ENCODE measurements around the gene NCKAP5.

NCKAP5 gene

DNA sequence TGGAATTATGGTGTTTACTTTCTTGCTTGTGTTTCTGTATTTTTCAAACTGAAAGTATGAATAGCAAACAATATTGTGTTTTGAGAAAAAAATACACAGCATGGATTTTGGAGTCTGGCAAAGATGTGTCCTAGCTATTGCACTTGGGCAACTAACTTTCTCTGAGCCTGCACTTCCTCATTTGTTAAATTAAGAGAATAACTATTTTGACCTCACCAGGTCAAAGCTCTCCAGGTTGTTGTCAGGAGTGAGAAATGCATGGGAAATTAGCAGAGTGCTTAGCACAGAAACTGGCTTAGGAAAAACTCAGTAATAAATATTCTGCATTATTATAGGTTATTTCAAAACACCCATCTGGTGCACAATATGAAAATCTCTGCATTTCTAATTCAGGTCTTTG is 926.4 kb downstream of the NCKAP5 start:
- Histone ChIP-seq H3K27ac (no peak overlapping the region), H3K4me3 (ENCODE audit: low read depth, low read length) (no peak overlapping the region), H3K36me3 (replicated peaks) (peaks cover 3% of the 10 kb centered on the region), H3K27me3 (replicated peaks) (no peaks in the 10 kb centered on the region)
- in situ Hi-C loops (cut with HindIII; ENCODE audit: low pct_ligation_motif_present, low sequenced_read_pairs) = no loop called here
- TF ChIP-seq, protein P1, sequence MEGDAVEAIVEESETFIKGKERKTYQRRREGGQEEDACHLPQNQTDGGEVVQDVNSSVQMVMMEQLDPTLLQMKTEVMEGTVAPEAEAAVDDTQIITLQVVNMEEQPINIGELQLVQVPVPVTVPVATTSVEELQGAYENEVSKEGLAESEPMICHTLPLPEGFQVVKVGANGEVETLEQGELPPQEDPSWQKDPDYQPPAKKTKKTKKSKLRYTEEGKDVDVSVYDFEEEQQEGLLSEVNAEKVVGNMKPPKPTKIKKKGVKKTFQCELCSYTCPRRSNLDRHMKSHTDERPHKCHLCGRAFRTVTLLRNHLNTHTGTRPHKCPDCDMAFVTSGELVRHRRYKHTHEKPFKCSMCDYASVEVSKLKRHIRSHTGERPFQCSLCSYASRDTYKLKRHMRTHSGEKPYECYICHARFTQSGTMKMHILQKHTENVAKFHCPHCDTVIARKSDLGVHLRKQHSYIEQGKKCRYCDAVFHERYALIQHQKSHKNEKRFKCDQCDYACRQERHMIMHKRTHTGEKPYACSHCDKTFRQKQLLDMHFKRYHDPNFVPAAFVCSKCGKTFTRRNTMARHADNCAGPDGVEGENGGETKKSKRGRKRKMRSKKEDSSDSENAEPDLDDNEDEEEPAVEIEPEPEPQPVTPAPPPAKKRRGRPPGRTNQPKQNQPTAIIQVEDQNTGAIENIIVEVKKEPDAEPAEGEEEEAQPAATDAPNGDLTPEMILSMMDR (IDR thresholded peaks at IDR 0.05; ENCODE audit: low read depth, low read length, missing control alignments) = no peak
- no peak for DNase-seq

DNA sequence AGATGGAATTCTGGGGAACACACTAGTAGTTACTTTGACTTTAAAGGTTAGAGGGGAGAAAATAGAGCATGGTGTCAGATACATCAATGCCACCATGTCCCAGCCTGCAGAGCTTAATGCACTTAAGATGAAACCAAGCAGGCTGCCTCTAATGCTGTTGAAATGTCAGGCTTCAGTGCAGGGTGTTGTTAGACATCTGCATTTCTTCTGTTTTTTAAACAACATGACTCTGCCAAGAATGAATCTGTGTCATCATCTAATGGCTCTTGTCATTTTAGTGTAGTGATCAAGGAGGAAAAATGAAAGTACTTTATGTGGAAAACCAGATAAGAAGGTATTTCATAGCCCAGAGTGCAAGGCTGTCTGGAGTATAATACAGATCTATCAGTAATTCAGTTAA is 928.1 kb downstream of the NCKAP5 start:
- H3K27ac ChIP-seq = no peak overlapping the region
- H3K4me3 ChIP-seq (ENCODE audit: low read depth, low read length) = no peak overlapping the region
- H3K27me3 ChIP-seq (replicated peaks) = no peaks in the 10 kb centered on the region
- H3K36me3 ChIP-seq (replicated peaks) = peaks cover 3% of the 10 kb centered on the region
- TF ChIP-seq, protein P1 (IDR thresholded peaks at IDR 0.05; ENCODE audit: low read depth, low read length, missing control alignments) = no peak
- in situ Hi-C loops (cut with HindIII; ENCODE audit: low pct_ligation_motif_present, low sequenced_read_pairs) = no loop called here
- no peak for DNase-seq

DNA sequence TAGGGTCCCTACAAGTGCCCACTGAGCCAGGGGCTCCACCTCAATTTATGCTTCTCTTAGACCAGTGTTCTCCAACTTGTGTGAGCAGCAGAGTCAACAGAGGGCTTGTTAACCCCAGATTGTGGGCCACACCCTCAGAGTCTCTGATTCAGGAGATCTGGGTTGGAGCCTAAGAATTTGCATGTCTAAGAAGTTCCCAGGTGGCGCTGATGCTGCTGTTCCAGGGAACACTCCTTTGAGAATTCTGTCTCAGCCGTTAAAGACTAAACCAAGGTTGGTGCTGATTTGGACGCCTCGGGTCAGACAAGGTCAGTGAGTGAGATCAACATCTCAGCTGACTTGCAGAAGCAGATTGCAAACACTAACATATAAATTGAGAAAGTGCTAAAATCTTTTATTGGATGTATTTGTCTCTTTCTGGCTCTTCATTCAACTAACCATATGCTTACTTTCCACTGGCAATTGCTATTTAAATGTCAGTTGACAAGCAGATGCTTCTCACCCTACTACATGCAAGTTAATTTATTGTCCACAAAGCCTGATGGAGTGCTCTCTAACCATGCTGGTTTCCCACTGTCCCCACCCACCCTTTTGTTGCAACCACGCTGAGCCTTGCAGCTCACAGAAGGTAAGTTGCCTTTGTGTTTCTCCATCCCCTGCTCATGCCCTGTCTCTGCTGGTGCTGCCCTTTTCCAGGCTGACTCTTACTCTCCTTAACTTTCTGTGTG is 929.8 kb downstream of the NCKAP5 start:
- TF ChIP-seq, protein P1 (IDR thresholded peaks at IDR 0.05; ENCODE audit: low read depth, low read length, missing control alignments) = no peak
- H3K36me3 ChIP-seq (replicated peaks) = no peaks in the 10 kb centered on the region
- no peak for DNase-seq
- H3K4me3 ChIP-seq (ENCODE audit: low read depth, low read length) = no peak overlapping the region
- in situ Hi-C loops (cut with HindIII; ENCODE audit: low pct_ligation_motif_present, low sequenced_read_pairs) = no loop called here
- H3K27me3 ChIP-seq (replicated peaks) = no peaks in the 10 kb centered on the region
- H3K27ac ChIP-seq = no peak overlapping the region

DNA sequence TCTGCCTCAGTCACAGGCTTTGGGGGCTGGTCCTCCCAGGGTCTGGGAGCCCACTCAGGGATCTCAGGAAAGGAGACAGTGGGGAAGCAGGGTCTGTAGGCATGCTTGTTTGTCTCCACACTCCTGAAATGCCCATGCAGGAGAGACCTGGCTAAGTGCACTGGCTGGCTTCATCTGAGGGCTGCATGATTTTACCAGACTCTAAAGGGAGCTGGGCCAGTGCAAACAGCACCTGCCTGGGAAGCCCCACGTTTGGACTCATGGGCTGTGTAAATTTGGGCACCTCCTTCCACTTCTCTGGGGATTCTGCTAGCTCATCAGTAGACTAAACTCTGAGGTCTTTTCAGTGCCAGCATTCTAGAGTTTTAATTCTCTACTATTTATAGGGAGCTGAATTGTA is 931.9 kb downstream of the NCKAP5 start:
- Histone ChIP-seq H3K27me3 (replicated peaks) (no peaks in the 10 kb centered on the region), H3K36me3 (replicated peaks) (no peaks in the 10 kb centered on the region), H3K27ac (no peak overlapping the region), H3K4me3 (ENCODE audit: low read depth, low read length) (no peak overlapping the region)
- in situ Hi-C loops (cut with HindIII; ENCODE audit: low pct_ligation_motif_present, low sequenced_read_pairs) = no loop called here
- no peak for DNase-seq
- TF ChIP-seq, protein P1 (IDR thresholded peaks at IDR 0.05; ENCODE audit: low read depth, low read length, missing control alignments) = no peak

DNA sequence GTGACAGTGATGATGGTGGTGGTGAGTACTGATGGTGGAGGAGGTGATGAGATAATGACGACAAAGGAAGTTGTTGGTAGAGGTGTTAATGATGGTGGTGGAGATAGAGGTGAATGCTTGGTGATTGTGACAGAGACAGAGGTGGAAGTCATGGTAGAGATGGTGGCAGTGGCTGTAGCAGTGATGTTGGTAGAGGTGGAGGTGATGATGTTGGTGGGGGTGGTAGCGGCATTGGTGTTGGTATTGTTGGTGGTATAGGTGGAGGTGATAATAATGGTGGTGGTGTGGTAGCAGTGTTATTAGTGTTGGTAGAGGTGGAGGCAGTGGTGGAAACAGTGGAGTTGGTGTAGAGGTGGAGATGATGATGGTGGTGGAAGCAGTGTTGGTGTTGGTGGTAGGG is 934.6 kb downstream of the NCKAP5 start:
- DNase-seq = no peak
- H3K4me3 ChIP-seq (ENCODE audit: low read depth, low read length) = no peak overlapping the region
- in situ Hi-C loops (cut with HindIII; ENCODE audit: low pct_ligation_motif_present, low sequenced_read_pairs) = no loop called here
- no peaks in the 10 kb centered on the region for H3K27me3 ChIP-seq (replicated peaks)
- H3K36me3 ChIP-seq (replicated peaks) = no peaks in the 10 kb centered on the region
- TF ChIP-seq, protein P1 (IDR thresholded peaks at IDR 0.05; ENCODE audit: low read depth, low read length, missing control alignments) = no peak
- no peak overlapping the region for H3K27ac ChIP-seq

Data from brain microvascular endothelial cell (primary cell).